SKM-1 treated with dmso at 0.1 percent for 144 hours (cell line): Measurements from ENCODE around the gene MKS1.

Experiments used
- DNase-seq: peaks from one replicate; lab custom pipeline; 2025; ENCODE audit not compliant: unreplicated experiment; lab: John Stamatoyannopoulos, UW

The MKS1 gene

GRCh38 chr17:58166682-58167081 lies 52.4 kb downstream of the MKS1 start, which contains the start of gene OR4D2:
TSS of gene OR4D2 (plus strand) at chr17:58166982. CDS start at chr17:58169656, 2,674 bp downstream.
- no peak for DNase-seq

- DNase-seq = no peak
Measured at GRCh38 chr17:58165981-58166380, 53.1 kb downstream of the MKS1 start.

- no peak for DNase-seq
Measured at GRCh38 chr17:58161566-58161965, 57.5 kb downstream of the MKS1 start.

- no peak for DNase-seq
Measured at GRCh38 chr17:58158181-58158580, 60.9 kb downstream of the MKS1 start.

GRCh38 chr17:58156839-58157803 lies 61.9 kb downstream of the MKS1 start:
- DNase-seq = no peak
